ENCODE data around the gene PDGFB.
A peak's percentile ranks its signal among the peaks of the same experiment; 100 is the strongest.

The PDGFB gene

GRCh38 chr22:39173787-39174497 is 70.8 kb downstream of the PDGFB start:
- Histone ChIP-seq H3K4me1 (ENCODE audit: control insufficient read depth in 1 of 2, insufficient read depth in 1 of 2, low read depth in 1 of 2, low read length in 1 of 2) (peaks cover 35 to 37% of the 10 kb centered on the region in 2 experiments), H3K27ac (peak overlapping the region; percentile 91), H3K36me3 (no peaks in the 10 kb centered on the region), H3K4me3 (ENCODE audit: low read depth in 1 of 2, low read length in 1 of 2) (peak overlapping the region; percentile 40 to 41), H3K27me3 (peaks cover 28% of the 10 kb centered on the region), H3K9me3 (no peaks in the 10 kb centered on the region)
- no peak for TF ChIP-seq CTCF (IDR thresholded peaks at IDR 0.05)

Data from neutrophil (primary cell).